H9 (cell line): ENCODE measurements around the gene TMEM51. TPM values are rescaled to one million over a fixed set of nuclear protein-coding genes. Genes with fewer than 3 reads are reported as not detected.

Source experiments
- DNase-seq: peaks from one replicate; pipeline ENCODE4 v3.0.0-alpha.2; 2017
- H2AFZ ChIP-seq: one replicate; pipeline ENCODE4 v1.6.1; 2013; ENCODE audit warnings: mild to moderate bottlenecking, low read length, control low read depth, moderate library complexity
- H2AK5ac ChIP-seq: 2 replicates; pipeline ENCODE4 v1.6.1; 2013; ENCODE audit warnings: low read length, control low read depth, mixed read lengths; ENCODE audit not compliant: insufficient read length
- H2BK120ac ChIP-seq: one replicate; pipeline ENCODE4 v1.6.1; 2013; ENCODE audit warnings: low read depth, mild to moderate bottlenecking, low read length, control low read depth, inconsistent platforms; ENCODE audit not compliant: poor library complexity, severe bottlenecking
- H2BK12ac ChIP-seq: 2 replicates; pipeline ENCODE4 v1.6.1; 2013; ENCODE audit warnings: low read length, control low read depth, mixed read lengths, low read depth; ENCODE audit not compliant: insufficient read length
- H2BK15ac ChIP-seq: 2 replicates; pipeline ENCODE4 v1.6.1; 2013; ENCODE audit warnings: low read depth, low read length, control low read depth
- H2BK20ac ChIP-seq: one replicate; pipeline ENCODE4 v1.6.1; 2013; ENCODE audit warnings: low read depth, mild to moderate bottlenecking, low read length, control low read depth, inconsistent platforms; ENCODE audit not compliant: poor library complexity, severe bottlenecking
- H2BK5ac ChIP-seq: 2 replicates; pipeline ENCODE4 v1.6.1; 2013; ENCODE audit warnings: low read length, control low read depth, mixed read lengths; ENCODE audit not compliant: insufficient read length
- H3K14ac ChIP-seq: 2 replicates; pipeline ENCODE4 v1.6.1; 2013; ENCODE audit warnings: low read length, control low read depth; ENCODE audit not compliant: insufficient read depth
- H3K18ac ChIP-seq: 2 replicates; pipeline ENCODE4 v1.6.1; 2013; ENCODE audit warnings: low read depth, mild to moderate bottlenecking, mixed read lengths, low read length, control low read depth; ENCODE audit not compliant: insufficient read length
- H3K23ac ChIP-seq: 2 replicates; pipeline ENCODE4 v1.6.1; 2013; ENCODE audit warnings: low read length, control low read depth, mixed read lengths, low read depth; ENCODE audit not compliant: insufficient read length
- H3K23me2 ChIP-seq: 2 replicates; pipeline ENCODE4 v1.6.1; 2013; ENCODE audit warnings: low read depth, mild to moderate bottlenecking, mixed read lengths, low read length, control low read depth; ENCODE audit not compliant: insufficient read length, poor library complexity, severe bottlenecking
- H3K27ac ChIP-seq: 2 replicates; pipeline ENCODE4 v1.5.1; 2013; ENCODE audit warnings: low read length, control low read depth, mixed read lengths, low read depth; ENCODE audit not compliant: insufficient read length
- H3K27me3 ChIP-seq: 2 replicates; pipeline ENCODE4 v1.6.1; 2013; ENCODE audit warnings: low read length, control low read depth, inconsistent platforms; ENCODE audit not compliant: insufficient read depth
- H3K4ac ChIP-seq: 2 replicates; pipeline ENCODE4 v1.6.1; 2013; ENCODE audit warnings: low read depth, mild to moderate bottlenecking, control low read depth, inconsistent platforms, low read length, moderate library complexity
- H3K4me1 ChIP-seq: 2 replicates; pipeline ENCODE4 v1.6.1; 2013; ENCODE audit warnings: low read length, control low read depth, inconsistent platforms; ENCODE audit not compliant: insufficient read depth
- H3K4me2 ChIP-seq: 2 replicates; pipeline ENCODE4 v1.6.1; 2013; ENCODE audit warnings: low read length, control low read depth, mixed read lengths; ENCODE audit not compliant: insufficient read length, insufficient read depth
- H3K56ac ChIP-seq: 2 replicates; pipeline ENCODE4 v1.6.1; 2013; ENCODE audit warnings: low read depth, mild to moderate bottlenecking, mixed read lengths, low read length, control low read depth; ENCODE audit not compliant: insufficient read length
- H3K79me1 ChIP-seq: 2 replicates; pipeline ENCODE4 v1.6.1; 2013; ENCODE audit warnings: low read depth, mild to moderate bottlenecking, moderate library complexity, low read length, control low read depth, inconsistent platforms; ENCODE audit not compliant: insufficient read depth, poor library complexity, severe bottlenecking
- H3K79me2 ChIP-seq: 2 replicates; pipeline ENCODE4 v1.6.1; 2013; ENCODE audit warnings: low read length, control low read depth, inconsistent platforms; ENCODE audit not compliant: insufficient read depth
- H3K9ac ChIP-seq: 2 replicates; pipeline ENCODE4 v1.6.1; 2013; ENCODE audit warnings: low read length, control low read depth, mixed read lengths; ENCODE audit not compliant: insufficient read length; ENCODE audit errors: extremely low read depth
- H3K9me3 ChIP-seq: one replicate; pipeline ENCODE4 v1.6.1; 2013; ENCODE audit warnings: low read depth, low read length, inconsistent platforms; ENCODE audit not compliant: control insufficient read depth
- H3T11ph ChIP-seq: one replicate; pipeline ENCODE4 v1.6.1; 2013; ENCODE audit warnings: mild to moderate bottlenecking, low read length, control low read depth, inconsistent platforms
- H4K20me1 ChIP-seq: one replicate; pipeline ENCODE4 v1.6.1; 2013; ENCODE audit not compliant: control insufficient read depth, insufficient read length, insufficient read depth
- H4K5ac ChIP-seq: 2 replicates; pipeline ENCODE4 v1.6.1; 2013; ENCODE audit warnings: low read depth, mild to moderate bottlenecking, mixed read lengths, low read length, control low read depth; ENCODE audit not compliant: insufficient read length
- H4K8ac ChIP-seq: replicated peaks from 2 replicates; pipeline ENCODE4 v1.6.1; 2013; ENCODE audit warnings: low read length, control low read depth, mixed read lengths, low read depth; ENCODE audit not compliant: insufficient read length
- H4K91ac ChIP-seq: 2 replicates; pipeline ENCODE4 v1.6.1; 2013; ENCODE audit warnings: low read depth, mild to moderate bottlenecking, moderate library complexity, mixed read lengths, low read length, control low read depth; ENCODE audit not compliant: insufficient read length
- H3K27ac Mint-ChIP-seq, 3 experiments: 2 replicates in 2 of 3; 3 replicates in 1 of 3; pipeline ENCODE4 v1.8.0; 2020 to 2021; ENCODE audit warnings: mixed read lengths in 3 of 3, mild to moderate bottlenecking in 1 of 3, moderate library complexity in 1 of 3
- H3K27me3 Mint-ChIP-seq: 2 replicates; pipeline ENCODE4 v1.8.0; 2021; ENCODE audit warnings: low read depth, mild to moderate bottlenecking, moderate library complexity, mixed read lengths
- H3K36me3 Mint-ChIP-seq, 3 experiments: 2 replicates in 2 of 3; 3 replicates in 1 of 3; pipeline ENCODE4 v1.8.0; 2020 to 2021; ENCODE audit warnings: low read depth in 3 of 3, mixed read lengths in 3 of 3; ENCODE audit not compliant: insufficient read depth in 1 of 3
- H3K4me1 Mint-ChIP-seq, 2 experiments: 2 replicates each; pipeline ENCODE4 v1.8.0; 2020; ENCODE audit warnings: mixed read lengths in 2 of 2
- H3K4me3 Mint-ChIP-seq, 2 experiments: 2 replicates in 1 of 2; 3 replicates in 1 of 2; pipeline ENCODE4 v1.8.0; 2020 to 2021; ENCODE audit warnings: mild to moderate bottlenecking in 2 of 2, mixed read lengths in 2 of 2, moderate library complexity in 1 of 2
- H3K9me3 Mint-ChIP-seq, 2 experiments: 2 replicates in 1 of 2; 3 replicates in 1 of 2; pipeline ENCODE4 v1.8.0; 2020; ENCODE audit warnings: mild to moderate bottlenecking in 2 of 2, mixed read lengths in 2 of 2, moderate library complexity in 1 of 2
- CTCF ChIP-seq: fragments of 200-600 bp; sonication (generic); conservative IDR thresholded peaks from 3 replicates; pipeline ENCODE4 v1.8.0; 2021; ENCODE audit warnings: antibody characterized with exemption, mild to moderate bottlenecking
- WGBS: extraction: QIAGEN DNeasy Blood & Tissue Kit; methylation state at CpG from one replicate; pipeline ENCODE4 v1.1.7; 2013; ENCODE audit warnings: missing lambda C conversion rate, low lambda C conversion rate, mixed read lengths; ENCODE audit not compliant: insufficient read length; ENCODE audit errors: extremely low coverage; 5-methylcytosine and 5-hydroxymethylcytosine counted together
- total RNA-seq: library from RNA; stranded (reverse); gene quantifications from 2 replicates; pipeline ENCODE4 v1.2.1, GENCODE V29; 2021

The TMEM51 gene
- total RNA-seq, 1 experiment from 2014 or later: 4.6 TPM

- H3K79me2 ChIP-seq: no peaks in the 10 kb centered on the region
- H4K91ac ChIP-seq: no peak overlapping the region
- no peak overlapping the region for H2BK20ac ChIP-seq
- H4K20me1 ChIP-seq: no peaks in the 10 kb centered on the region
- H3K23me2 ChIP-seq: no peaks in the 10 kb centered on the region
- no peak for DNase-seq
- H3K27ac ChIP-seq: no peak overlapping the region
- H3K36me3 Mint-ChIP-seq: no peaks in the 10 kb centered on the region
- H4K8ac ChIP-seq: no peak overlapping the region
- peaks cover 9% of the 10 kb centered on the region; the same call in 1 of the 2 replicates for H3K4me1 ChIP-seq
- H3T11ph ChIP-seq: no peak overlapping the region
- WGBS: no CpG with 5 or more reads among the region's 4 CpGs
- H3K9me3 ChIP-seq: no peaks in the 10 kb centered on the region
- peaks cover 31 to 37% of the 10 kb centered on the region in 2 experiments for H3K4me1 Mint-ChIP-seq
- H3K27ac Mint-ChIP-seq: no peak overlapping the region
- no peak overlapping the region for H2BK12ac ChIP-seq
- H2BK120ac ChIP-seq: no peak overlapping the region
- no peaks in the 10 kb centered on the region; a peak in 2 of 5 replicates for H3K9me3 Mint-ChIP-seq
- H3K23ac ChIP-seq: no peak overlapping the region
- no peak overlapping the region for H4K5ac ChIP-seq
- H3K4me2 ChIP-seq: no peak overlapping the region
- peaks cover 6% of the 10 kb centered on the region for H3K27me3 Mint-ChIP-seq
- H3K18ac ChIP-seq: no peak overlapping the region
- H3K9ac ChIP-seq: no peak overlapping the region
- H3K4ac ChIP-seq: no peak overlapping the region
- H2BK5ac ChIP-seq: no peak overlapping the region
- no peak overlapping the region for H2AK5ac ChIP-seq
- no peak overlapping the region for H2AFZ ChIP-seq
- no peak overlapping the region for H3K14ac ChIP-seq
- no peak overlapping the region for H3K56ac ChIP-seq
- no peaks in the 10 kb centered on the region for H3K27me3 ChIP-seq
- H3K79me1 ChIP-seq: no peaks in the 10 kb centered on the region
- no peak overlapping the region for H2BK15ac ChIP-seq
- no peak for TF ChIP-seq CTCF
- H3K4me3 Mint-ChIP-seq: no peak overlapping the region
Measured at GRCh38 chr1:15107911-15108310, 45.6 kb upstream of the TMEM51 start.
